Measurements from ENCODE around the gene RAB14.

DNA sequence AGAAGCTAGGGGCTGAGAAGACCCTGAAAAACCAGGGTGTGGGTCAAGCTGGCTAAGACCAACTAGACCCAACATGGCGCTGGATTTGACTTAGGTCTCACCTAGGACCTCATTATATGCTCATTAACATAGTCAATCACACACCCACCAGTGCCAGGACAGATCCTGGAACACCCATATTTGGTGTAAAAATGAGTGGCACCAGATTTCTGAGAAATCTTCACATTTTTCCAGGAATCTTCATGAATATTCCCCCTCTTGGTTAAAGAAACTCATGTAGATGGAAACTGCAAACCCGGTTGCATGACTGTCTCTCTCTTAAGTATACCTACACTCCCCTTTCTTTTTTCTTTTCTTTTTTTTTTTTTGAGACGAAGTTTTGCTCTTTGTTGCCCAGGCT is 17.9 kb upstream of the RAB14 start:
- TF ChIP-seq ZNF274 (IDR thresholded peaks at IDR 0.05; ENCODE audit: insufficient read depth, insufficient read length), result no peak
- TF ChIP-seq, protein P1, sequence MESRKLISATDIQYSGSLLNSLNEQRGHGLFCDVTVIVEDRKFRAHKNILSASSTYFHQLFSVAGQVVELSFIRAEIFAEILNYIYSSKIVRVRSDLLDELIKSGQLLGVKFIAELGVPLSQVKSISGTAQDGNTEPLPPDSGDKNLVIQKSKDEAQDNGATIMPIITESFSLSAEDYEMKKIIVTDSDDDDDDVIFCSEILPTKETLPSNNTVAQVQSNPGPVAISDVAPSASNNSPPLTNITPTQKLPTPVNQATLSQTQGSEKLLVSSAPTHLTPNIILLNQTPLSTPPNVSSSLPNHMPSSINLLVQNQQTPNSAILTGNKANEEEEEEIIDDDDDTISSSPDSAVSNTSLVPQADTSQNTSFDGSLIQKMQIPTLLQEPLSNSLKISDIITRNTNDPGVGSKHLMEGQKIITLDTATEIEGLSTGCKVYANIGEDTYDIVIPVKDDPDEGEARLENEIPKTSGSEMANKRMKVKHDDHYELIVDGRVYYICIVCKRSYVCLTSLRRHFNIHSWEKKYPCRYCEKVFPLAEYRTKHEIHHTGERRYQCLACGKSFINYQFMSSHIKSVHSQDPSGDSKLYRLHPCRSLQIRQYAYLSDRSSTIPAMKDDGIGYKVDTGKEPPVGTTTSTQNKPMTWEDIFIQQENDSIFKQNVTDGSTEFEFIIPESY (IDR thresholded peaks at IDR 0.05), result no peak
- TF ChIP-seq ZSCAN29 (IDR thresholded peaks at IDR 0.05), result no peak
- TF ChIP-seq MYC (IDR thresholded peaks at IDR 0.05; ENCODE audit: insufficient read depth, insufficient read length, insufficient replicate concordance, low read length, severe bottlenecking), result no peak
- TF ChIP-seq EGR1 (IDR thresholded peaks at IDR 0.05; ENCODE audit: borderline replicate concordance in 1 of 2, low read depth in 2 of 2, low read length in 2 of 2), result no peak
